Kidney glomerular epithelial cell (primary cell): ENCODE measurements around the gene TMEM63A.
A peak's percentile ranks its signal among the peaks of the same experiment; 100 is the strongest.

Experiments
- DNase-seq: peaks from one replicate; lab custom pipeline; 2025; lab: John Stamatoyannopoulos, UW

TMEM63A gene

GRCh38 chr1:225866061-225866837, 15.9 kb downstream of the TMEM63A start:
- no peak for DNase-seq

GRCh38 chr1:225865514-225865913, 16.7 kb downstream of the TMEM63A start:
- DNase-seq, result no peak

GRCh38 chr1:225863167-225863566, 19.0 kb downstream of the TMEM63A start:
- DNase-seq, result no peak

- DNase-seq, result no peak
Measured at GRCh38 chr1:225862581-225862950, 19.6 kb downstream of the TMEM63A start.

GRCh38 chr1:225861834-225862580, 20.2 kb downstream of the TMEM63A start:
- no peak for DNase-seq

- DNase-seq, result no peak
Measured at GRCh38 chr1:225860876-225861441, 21.2 kb downstream of the TMEM63A start.

DNA sequence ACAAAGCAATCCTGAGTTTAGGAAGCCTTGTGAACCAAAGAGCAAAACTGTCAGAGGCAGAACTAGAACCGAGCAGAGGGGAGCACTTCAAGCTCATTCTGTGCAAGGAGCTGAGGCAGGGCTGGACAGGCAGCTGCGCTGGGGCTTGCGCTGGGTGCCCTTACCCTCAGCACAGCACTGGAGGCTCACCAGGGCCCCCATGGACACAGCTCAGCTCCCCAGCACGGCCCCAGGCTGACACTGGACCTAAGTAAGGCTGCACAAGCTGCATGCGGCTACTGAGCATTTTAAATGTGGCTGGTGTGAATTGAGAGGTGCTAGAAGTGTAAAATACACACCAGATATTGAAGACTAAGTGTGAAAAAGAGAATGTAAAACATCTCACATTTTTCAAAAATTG, 22.1 kb downstream of the TMEM63A start:
- DNase-seq, result no peak

DNA sequence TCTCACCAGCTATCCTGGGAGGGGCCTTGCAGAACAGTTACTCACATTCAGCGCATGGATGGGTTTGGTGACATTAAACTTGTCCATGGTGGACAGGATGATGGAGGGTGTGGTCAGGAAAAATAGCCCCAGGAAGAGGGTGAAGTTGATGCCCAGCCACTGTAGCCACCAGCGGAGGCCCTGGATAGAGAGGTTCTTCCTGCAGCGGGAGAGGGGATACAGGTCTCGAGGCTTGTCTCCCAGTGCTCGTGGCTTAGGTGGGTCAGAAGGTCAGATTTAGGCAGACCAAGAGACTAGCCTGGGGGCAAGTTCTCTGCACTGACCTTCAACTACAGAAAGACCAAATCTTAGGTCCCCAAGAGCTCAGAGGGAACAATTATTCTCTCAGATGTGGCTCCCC, 23.0 kb downstream of the TMEM63A start:
- DNase-seq, result no peak

GRCh38 chr1:225857256-225857655, 24.9 kb downstream of the TMEM63A start:
- DNase-seq, result no peak

- no peak for DNase-seq
Measured at GRCh38 chr1:225855503-225856300, 26.5 kb downstream of the TMEM63A start.

DNA sequence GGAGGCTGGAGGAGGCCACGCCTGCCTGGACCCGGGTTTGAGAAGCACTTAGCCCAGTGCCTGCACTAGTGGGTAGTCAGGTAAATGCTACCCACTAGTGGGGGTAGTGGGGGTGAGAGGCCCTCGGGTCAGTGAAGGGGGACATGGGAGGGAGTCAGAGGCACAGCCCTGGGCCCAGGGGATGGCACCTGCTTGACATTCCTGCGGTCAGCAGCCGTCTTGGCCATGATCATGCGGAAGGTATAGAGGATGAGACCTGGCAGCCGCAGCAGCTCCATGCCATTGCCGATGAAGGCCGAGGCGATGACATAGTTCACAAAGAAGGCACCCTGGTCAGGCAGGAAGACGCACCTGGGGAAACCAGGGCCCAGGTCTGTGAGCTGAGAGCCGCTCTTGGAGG, 28.7 kb downstream of the TMEM63A start:
- DNase-seq, result no peak

- DNase-seq, result no peak
Measured at GRCh38 chr1:225852413-225853124, 29.6 kb downstream of the TMEM63A start.

DNA sequence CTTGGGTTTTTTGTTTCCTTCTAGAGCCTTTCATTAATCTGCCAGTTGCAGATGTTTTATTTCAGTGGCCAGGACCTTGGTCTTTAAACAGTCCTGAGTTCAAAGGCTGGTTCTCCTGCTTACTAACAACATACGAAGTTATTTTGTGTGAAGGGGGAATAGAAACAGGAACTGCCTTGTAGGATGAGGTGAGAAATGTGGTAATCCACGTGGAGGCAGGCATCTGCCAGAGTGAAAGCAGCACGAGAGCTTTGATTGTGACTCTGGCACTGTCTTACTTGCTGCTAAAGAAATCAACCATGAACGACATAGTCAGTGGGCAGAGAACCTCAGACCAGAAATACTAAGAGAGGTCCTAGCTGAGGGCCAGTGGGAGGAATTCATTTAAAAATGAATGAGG, 30.4 kb downstream of the TMEM63A start:
- DNase-seq, result no peak

DNA sequence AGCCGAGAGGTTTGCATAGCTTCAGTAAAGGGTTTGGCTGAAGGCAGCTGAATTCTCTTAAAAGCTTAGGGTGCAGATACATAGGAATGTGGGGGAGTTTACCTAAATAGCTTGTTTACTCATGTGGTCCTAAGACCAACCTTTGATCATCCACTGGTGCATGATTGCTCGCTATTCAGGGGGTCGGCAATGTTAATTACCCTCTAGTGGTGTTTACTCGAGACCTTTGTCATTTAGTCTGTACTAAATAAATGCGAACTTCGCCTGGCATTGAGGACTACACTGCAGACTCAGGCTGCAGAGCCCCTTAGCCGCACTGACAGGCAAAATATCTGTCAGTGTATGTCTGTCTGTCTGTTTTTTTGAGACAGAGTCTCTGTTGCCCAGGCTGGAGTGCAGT, 31.8 kb downstream of the TMEM63A start:
- no peak for DNase-seq

- DNase-seq, result no peak
Measured at GRCh38 chr1:225849925-225850324, 32.3 kb downstream of the TMEM63A start.

DNA sequence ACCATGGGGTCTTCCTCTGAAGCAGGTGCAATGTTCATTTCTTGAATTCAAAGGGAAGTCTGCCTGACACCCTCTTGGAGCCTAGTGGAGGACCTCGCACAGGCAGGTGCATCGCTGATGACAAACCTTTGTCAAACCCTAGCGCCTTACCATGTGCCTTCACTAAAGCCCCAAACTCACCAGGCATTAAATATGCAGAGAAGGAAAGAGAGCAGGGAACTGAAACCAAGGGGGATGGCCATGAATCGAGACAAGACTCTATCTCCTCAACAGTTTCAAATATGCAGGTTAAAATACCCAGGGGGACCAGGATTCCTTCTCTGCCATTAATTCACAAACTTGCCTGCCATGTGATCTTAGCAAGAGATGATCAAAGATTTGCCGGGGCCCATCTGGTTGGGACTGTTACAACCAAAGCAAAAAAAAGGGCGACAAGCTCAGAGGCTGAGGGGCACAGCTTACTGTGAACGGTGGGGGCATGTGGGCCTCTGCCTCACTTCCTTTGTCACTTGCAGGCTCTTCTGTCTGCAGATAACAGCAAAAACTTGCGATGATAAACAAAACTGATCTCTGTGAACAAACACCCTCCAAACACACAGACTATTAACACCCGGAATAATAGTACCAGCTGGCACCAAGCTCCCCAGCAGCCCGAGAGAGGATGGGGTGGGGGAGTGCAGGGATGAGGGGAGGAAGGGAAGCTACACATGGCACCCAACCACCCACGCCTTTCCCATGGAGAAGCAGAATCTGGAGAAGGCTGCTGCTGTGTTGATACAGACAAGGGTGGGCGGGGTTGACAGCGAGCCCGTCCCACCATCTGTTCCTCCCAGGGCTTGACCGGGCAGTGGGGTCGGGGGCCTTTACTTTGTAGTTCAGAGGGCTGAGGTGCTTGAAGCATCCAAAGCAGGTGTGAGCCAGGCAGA, 33.9 kb downstream of the TMEM63A start:
- no peak for DNase-seq

GRCh38 chr1:225847610-225848009, 34.6 kb downstream of the TMEM63A start:
- DNase-seq, result no peak

GRCh38 chr1:225846331-225847310, 35.6 kb downstream of the TMEM63A start:
- DNase-seq, result no peak

GRCh38 chr1:225845571-225846259, 36.5 kb downstream of the TMEM63A start:
- DNase-seq, result peak; percentile 21
